ENCODE data around the gene PTPRJ.

PTPRJ gene

GRCh38 chr11:48018528-48019216 lies 38.3 kb downstream of the PTPRJ start:
- no peak overlapping the region for H3K4me3 ChIP-seq (ENCODE audit: insufficient read depth in 1 of 2, low read depth in 1 of 2, low read length in 2 of 2)
- H2BK120ac ChIP-seq (ENCODE audit: low read depth, low read length) = no peak overlapping the region
- WGBS = 41% methylated on average over 15 of the region's 15 CpGs
- H2AK5ac ChIP-seq (ENCODE audit: low read length, severe bottlenecking) = peak overlapping the region; percentile 18
- H4K8ac ChIP-seq (ENCODE audit: low read length) = peak overlapping the region; percentile 79
- H3K27ac ChIP-seq (ENCODE audit: low read length, poor library complexity, severe bottlenecking) = no peak overlapping the region
- no peak overlapping the region for H2BK5ac ChIP-seq (ENCODE audit: low read depth, low read length, poor library complexity, severe bottlenecking)
- H3K14ac ChIP-seq (ENCODE audit: low read length in 2 of 2) = peak overlapping the region in 1 of 2 experiments; percentile 95
- no peaks in the 10 kb centered on the region for H3K9me3 ChIP-seq (ENCODE audit: control insufficient read depth, low read length)
- peak overlapping the region in 1 of 2 experiments; percentile 91 for H3K23ac ChIP-seq (ENCODE audit: low read length in 2 of 2)
- H3K27me3 ChIP-seq (ENCODE audit: control insufficient read depth in 1 of 2, insufficient read depth in 1 of 2, low read length in 2 of 2) = no peaks in the 10 kb centered on the region
- H3K4ac ChIP-seq (ENCODE audit: low read depth in 1 of 2, low read length in 2 of 2) = peak overlapping the region; percentile 83
- H2BK15ac ChIP-seq (ENCODE audit: low read depth, poor library complexity, severe bottlenecking) = no peak overlapping the region
- H3K18ac ChIP-seq (ENCODE audit: low read depth in 1 of 2, low read length in 2 of 2) = peak overlapping the region; percentile 87 to 93
- DNase-seq = no peak
- no peak overlapping the region for H3K4me2 ChIP-seq (ENCODE audit: low read length, poor library complexity, severe bottlenecking)
- H2BK12ac ChIP-seq (ENCODE audit: low read length in 2 of 2) = peak overlapping the region in 1 of 2 experiments; percentile 90
- peaks cover 42% of the 10 kb centered on the region for H3K4me1 ChIP-seq (ENCODE audit: control insufficient read depth, insufficient read depth, low read depth, low read length)
- H3K36me3 ChIP-seq (ENCODE audit: control insufficient read depth in 1 of 2, insufficient read depth in 2 of 2, low read depth in 1 of 2, low read length in 2 of 2) = peaks cover 0 to 8% of the 10 kb centered on the region in 2 experiments
- peak overlapping the region; percentile 37 for H3K9ac ChIP-seq (ENCODE audit: low read length)
- no peaks in the 10 kb centered on the region for H3K79me1 ChIP-seq (replicated peaks; ENCODE audit: low read length, poor library complexity, severe bottlenecking)
- peak overlapping the region; percentile 67 for H4K91ac ChIP-seq (ENCODE audit: low read length)
- H2AFZ ChIP-seq (ENCODE audit: low read depth, low read length) = peak overlapping the region; percentile 43

GRCh38 chr11:48019217-48019584 lies 38.8 kb downstream of the PTPRJ start:
- Histone ChIP-seq H3K36me3 (ENCODE audit: control insufficient read depth in 1 of 2, insufficient read depth in 2 of 2, low read depth in 1 of 2, low read length in 2 of 2) (peaks cover 0 to 8% of the 10 kb centered on the region in 2 experiments), H3K18ac (ENCODE audit: low read depth in 1 of 2, low read length in 2 of 2) (peak overlapping the region in 1 of 2 experiments; percentile 93), H3K27ac (ENCODE audit: low read length, poor library complexity, severe bottlenecking) (no peak overlapping the region), H2AFZ (ENCODE audit: low read depth, low read length) (peak overlapping the region; percentile 43), H3K4me3 (ENCODE audit: insufficient read depth in 1 of 2, low read depth in 1 of 2, low read length in 2 of 2) (no peak overlapping the region), H2BK5ac (ENCODE audit: low read depth, low read length, poor library complexity, severe bottlenecking) (no peak overlapping the region), H3K4ac (ENCODE audit: low read depth in 1 of 2, low read length in 2 of 2) (peak overlapping the region in 1 of 2 experiments; percentile 28), H4K91ac (ENCODE audit: low read length) (peak overlapping the region; percentile 67), H2BK15ac (ENCODE audit: low read depth, poor library complexity, severe bottlenecking) (no peak overlapping the region), H3K27me3 (ENCODE audit: control insufficient read depth in 1 of 2, insufficient read depth in 1 of 2, low read length in 2 of 2) (no peaks in the 10 kb centered on the region), H3K9me3 (ENCODE audit: control insufficient read depth, low read length) (no peaks in the 10 kb centered on the region), H4K8ac (ENCODE audit: low read length) (peak overlapping the region; percentile 79), H3K23ac (ENCODE audit: low read length in 2 of 2) (no peak overlapping the region), H3K9ac (ENCODE audit: low read length) (no peak overlapping the region), H3K4me2 (ENCODE audit: low read length, poor library complexity, severe bottlenecking) (no peak overlapping the region), H2BK120ac (ENCODE audit: low read depth, low read length) (no peak overlapping the region), H2BK12ac (ENCODE audit: low read length in 2 of 2) (no peak overlapping the region), H3K79me1 (replicated peaks; ENCODE audit: low read length, poor library complexity, severe bottlenecking) (no peaks in the 10 kb centered on the region), H3K14ac (ENCODE audit: low read length in 2 of 2) (peak overlapping the region in 1 of 2 experiments; percentile 95), H3K4me1 (ENCODE audit: control insufficient read depth, insufficient read depth, low read depth, low read length) (peaks cover 41% of the 10 kb centered on the region), H2AK5ac (ENCODE audit: low read length, severe bottlenecking) (no peak overlapping the region)
- no peak for DNase-seq
- 13% methylated on average over 1 of the region's 6 CpGs for WGBS

GRCh38 chr11:48019595-48019994 lies 39.2 kb downstream of the PTPRJ start:
- DNase-seq = no peak
- 97% methylated on average over 7 of the region's 8 CpGs for WGBS

GRCh38 chr11:48020092-48020755 lies 39.9 kb downstream of the PTPRJ start:
- no peak overlapping the region for H4K91ac ChIP-seq (ENCODE audit: low read length)
- DNase-seq = no peak
- no peak overlapping the region for H2AFZ ChIP-seq (ENCODE audit: low read depth, low read length)
- H3K14ac ChIP-seq (ENCODE audit: low read length in 2 of 2) = no peak overlapping the region
- H2BK15ac ChIP-seq (ENCODE audit: low read depth, poor library complexity, severe bottlenecking) = no peak overlapping the region
- no peaks in the 10 kb centered on the region for H3K79me1 ChIP-seq (replicated peaks; ENCODE audit: low read length, poor library complexity, severe bottlenecking)
- no peak overlapping the region for H3K4me2 ChIP-seq (ENCODE audit: low read length, poor library complexity, severe bottlenecking)
- H3K18ac ChIP-seq (ENCODE audit: low read depth in 1 of 2, low read length in 2 of 2) = no peak overlapping the region
- H2BK12ac ChIP-seq (ENCODE audit: low read length in 2 of 2) = no peak overlapping the region
- H3K4me3 ChIP-seq (ENCODE audit: insufficient read depth in 1 of 2, low read depth in 1 of 2, low read length in 2 of 2) = no peak overlapping the region
- H3K9ac ChIP-seq (ENCODE audit: low read length) = no peak overlapping the region
- H3K36me3 ChIP-seq (ENCODE audit: control insufficient read depth in 1 of 2, insufficient read depth in 2 of 2, low read depth in 1 of 2, low read length in 2 of 2) = peaks cover 0 to 13% of the 10 kb centered on the region in 2 experiments
- no peak overlapping the region for H2BK120ac ChIP-seq (ENCODE audit: low read depth, low read length)
- WGBS = 97% methylated on average over 17 of the region's 17 CpGs
- H3K27ac ChIP-seq (ENCODE audit: low read length, poor library complexity, severe bottlenecking) = no peak overlapping the region
- H3K27me3 ChIP-seq (ENCODE audit: control insufficient read depth in 1 of 2, insufficient read depth in 1 of 2, low read length in 2 of 2) = no peaks in the 10 kb centered on the region
- H3K4ac ChIP-seq (ENCODE audit: low read depth in 1 of 2, low read length in 2 of 2) = no peak overlapping the region
- H3K23ac ChIP-seq (ENCODE audit: low read length in 2 of 2) = no peak overlapping the region
- no peak overlapping the region for H2BK5ac ChIP-seq (ENCODE audit: low read depth, low read length, poor library complexity, severe bottlenecking)
- peaks cover 46% of the 10 kb centered on the region for H3K4me1 ChIP-seq (ENCODE audit: control insufficient read depth, insufficient read depth, low read depth, low read length)
- H3K9me3 ChIP-seq (ENCODE audit: control insufficient read depth, low read length) = no peaks in the 10 kb centered on the region
- H2AK5ac ChIP-seq (ENCODE audit: low read length, severe bottlenecking) = no peak overlapping the region
- no peak overlapping the region for H4K8ac ChIP-seq (ENCODE audit: low read length)

More at GRCh38 chr11:48019595-48019994, 39.2 kb downstream of the PTPRJ start:
- H3K18ac ChIP-seq (ENCODE audit: low read depth in 1 of 2, low read length in 2 of 2) = no peak overlapping the region
- H2BK12ac ChIP-seq (ENCODE audit: low read length in 2 of 2) = no peak overlapping the region
- H2AK5ac ChIP-seq (ENCODE audit: low read length, severe bottlenecking) = no peak overlapping the region
- H2BK15ac ChIP-seq (ENCODE audit: low read depth, poor library complexity, severe bottlenecking) = no peak overlapping the region
- no peak overlapping the region for H3K27ac ChIP-seq (ENCODE audit: low read length, poor library complexity, severe bottlenecking)
- no peaks in the 10 kb centered on the region for H3K9me3 ChIP-seq (ENCODE audit: control insufficient read depth, low read length)
- H3K79me1 ChIP-seq (replicated peaks; ENCODE audit: low read length, poor library complexity, severe bottlenecking) = no peaks in the 10 kb centered on the region
- no peak overlapping the region for H2AFZ ChIP-seq (ENCODE audit: low read depth, low read length)
- no peak overlapping the region for H3K4me3 ChIP-seq (ENCODE audit: insufficient read depth in 1 of 2, low read depth in 1 of 2, low read length in 2 of 2)
- no peak overlapping the region for H3K23ac ChIP-seq (ENCODE audit: low read length in 2 of 2)
- H2BK5ac ChIP-seq (ENCODE audit: low read depth, low read length, poor library complexity, severe bottlenecking) = no peak overlapping the region
- H4K91ac ChIP-seq (ENCODE audit: low read length) = no peak overlapping the region
- peak overlapping the region in 1 of 2 experiments; percentile 28 for H3K4ac ChIP-seq (ENCODE audit: low read depth in 1 of 2, low read length in 2 of 2)
- peaks cover 0 to 10% of the 10 kb centered on the region in 2 experiments for H3K36me3 ChIP-seq (ENCODE audit: control insufficient read depth in 1 of 2, insufficient read depth in 2 of 2, low read depth in 1 of 2, low read length in 2 of 2)
- no peak overlapping the region for H4K8ac ChIP-seq (ENCODE audit: low read length)
- H3K9ac ChIP-seq (ENCODE audit: low read length) = no peak overlapping the region
- no peaks in the 10 kb centered on the region for H3K27me3 ChIP-seq (ENCODE audit: control insufficient read depth in 1 of 2, insufficient read depth in 1 of 2, low read length in 2 of 2)
- no peak overlapping the region for H3K4me2 ChIP-seq (ENCODE audit: low read length, poor library complexity, severe bottlenecking)
- peaks cover 44% of the 10 kb centered on the region for H3K4me1 ChIP-seq (ENCODE audit: control insufficient read depth, insufficient read depth, low read depth, low read length)
- no peak overlapping the region for H3K14ac ChIP-seq (ENCODE audit: low read length in 2 of 2)
- no peak overlapping the region for H2BK120ac ChIP-seq (ENCODE audit: low read depth, low read length)
